ENCODE results near the gene PATJ. TPM values are rescaled to one million over a fixed set of nuclear protein-coding genes. Genes with fewer than 3 reads are reported as not detected.

PATJ gene
- total RNA-seq, 4 donors from 2014 or later = 119 to 299 (median 149) TPM

DNA sequence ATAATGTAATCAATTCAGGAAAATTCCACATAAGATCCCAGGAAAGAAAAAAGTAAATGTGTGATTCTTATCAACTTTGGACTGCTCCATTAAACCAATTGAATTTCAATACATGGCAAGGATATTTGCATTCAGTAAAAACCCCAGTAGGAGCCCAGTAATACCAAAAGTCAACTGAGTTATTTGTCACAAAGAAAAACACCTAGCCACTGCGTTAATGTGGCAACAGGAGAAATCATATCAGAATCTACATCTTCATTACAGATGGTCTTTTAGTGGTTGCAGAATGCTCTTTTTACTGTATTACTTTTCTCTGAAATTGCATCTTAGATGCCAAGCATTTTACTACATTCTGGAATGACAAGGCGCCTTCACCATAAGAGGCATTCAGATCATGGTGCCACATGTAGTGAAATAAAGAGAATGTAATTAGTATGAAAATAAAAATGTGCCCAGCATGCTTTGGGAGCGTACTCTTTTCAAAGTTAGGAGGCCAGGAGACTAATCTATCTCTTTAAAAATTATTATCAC, 180.7 kb downstream of the PATJ start:
- peaks cover 0 to 5% (median 0%) of the 10 kb centered on the region in 4 donors for H3K4me1 ChIP-seq
- no peak overlapping the region for H3K4me3 ChIP-seq
- H3K9me3 ChIP-seq = no peaks in the 10 kb centered on the region
- no peak for DNase-seq
- in situ Hi-C loops (cut with MboI; ENCODE audit: low pct_ligation_motif_present in 1 of 4, low pct_unique_long_range_greater_than_20kb in 1 of 4, low sequenced_read_pairs in 3 of 4) (no loop called here), intact Hi-C loops (cut with DNase I; ENCODE audit: low total_unique reads) (no loop called here)
- TF ChIP-seq, protein P1, sequence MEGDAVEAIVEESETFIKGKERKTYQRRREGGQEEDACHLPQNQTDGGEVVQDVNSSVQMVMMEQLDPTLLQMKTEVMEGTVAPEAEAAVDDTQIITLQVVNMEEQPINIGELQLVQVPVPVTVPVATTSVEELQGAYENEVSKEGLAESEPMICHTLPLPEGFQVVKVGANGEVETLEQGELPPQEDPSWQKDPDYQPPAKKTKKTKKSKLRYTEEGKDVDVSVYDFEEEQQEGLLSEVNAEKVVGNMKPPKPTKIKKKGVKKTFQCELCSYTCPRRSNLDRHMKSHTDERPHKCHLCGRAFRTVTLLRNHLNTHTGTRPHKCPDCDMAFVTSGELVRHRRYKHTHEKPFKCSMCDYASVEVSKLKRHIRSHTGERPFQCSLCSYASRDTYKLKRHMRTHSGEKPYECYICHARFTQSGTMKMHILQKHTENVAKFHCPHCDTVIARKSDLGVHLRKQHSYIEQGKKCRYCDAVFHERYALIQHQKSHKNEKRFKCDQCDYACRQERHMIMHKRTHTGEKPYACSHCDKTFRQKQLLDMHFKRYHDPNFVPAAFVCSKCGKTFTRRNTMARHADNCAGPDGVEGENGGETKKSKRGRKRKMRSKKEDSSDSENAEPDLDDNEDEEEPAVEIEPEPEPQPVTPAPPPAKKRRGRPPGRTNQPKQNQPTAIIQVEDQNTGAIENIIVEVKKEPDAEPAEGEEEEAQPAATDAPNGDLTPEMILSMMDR (IDR thresholded peaks at IDR 0.05) = no peak
- no peak for TF ChIP-seq POLR2A (IDR thresholded peaks at IDR 0.05)
- no peak for TF ChIP-seq POLR2AphosphoS5 (IDR thresholded peaks at IDR 0.05)
- H3K27me3 ChIP-seq = no peaks in the 10 kb centered on the region
- WGBS, 2 donors (ENCODE audit: low coverage in 1 of 2) = 92% methylated on average over 3 of the region's 3 CpGs
- H3K36me3 ChIP-seq = peaks cover 0 to 8% (median 0%) of the 10 kb centered on the region in 4 donors
- no peak overlapping the region for H3K27ac ChIP-seq

DNA sequence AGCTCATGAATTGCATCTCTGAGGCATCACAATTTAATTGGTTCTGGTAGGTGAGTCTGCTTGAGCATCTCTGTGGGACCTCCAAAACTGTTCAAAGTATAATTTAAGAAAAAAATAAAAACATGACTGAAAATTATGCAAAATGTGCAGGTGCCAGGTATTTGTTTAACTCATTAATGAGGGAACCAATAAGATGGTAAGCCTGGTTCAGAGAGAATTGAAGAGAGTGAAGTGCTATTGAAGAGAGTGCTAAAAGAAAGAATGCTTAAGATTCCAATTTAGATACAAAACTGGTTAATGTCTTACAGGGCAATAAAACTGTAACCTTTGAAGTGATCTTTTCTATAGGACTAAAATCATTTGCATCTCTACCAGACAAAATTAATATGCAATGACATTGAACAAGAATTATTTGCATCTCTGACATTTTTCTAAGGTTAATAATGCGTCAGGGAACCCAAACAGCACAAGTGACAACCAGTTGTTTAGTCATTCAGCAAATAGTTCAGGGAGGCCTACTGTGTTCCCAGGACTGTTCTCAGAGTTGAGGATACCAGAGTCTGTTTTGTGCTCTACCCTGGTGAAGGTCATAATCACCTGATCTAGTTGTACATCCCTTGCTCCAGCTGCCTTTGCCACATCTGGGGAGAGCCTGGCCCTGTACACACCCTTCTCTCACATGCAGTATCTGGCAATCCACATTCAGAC, 183.5 kb downstream of the PATJ start:
- no peaks in the 10 kb centered on the region for H3K27me3 ChIP-seq
- 95% methylated on average over 1 of the region's 1 CpG; no CpG with 5 or more reads in 1 of the 2 donors for WGBS, 2 donors (ENCODE audit: low coverage in 1 of 2)
- no peak for TF ChIP-seq POLR2AphosphoS5 (IDR thresholded peaks at IDR 0.05)
- no peak for TF ChIP-seq POLR2A (IDR thresholded peaks at IDR 0.05)
- TF ChIP-seq, protein P1 (IDR thresholded peaks at IDR 0.05) = no peak
- TF ChIP-seq EP300 (IDR thresholded peaks at IDR 0.05; ENCODE audit: low read depth) = no peak

DNA sequence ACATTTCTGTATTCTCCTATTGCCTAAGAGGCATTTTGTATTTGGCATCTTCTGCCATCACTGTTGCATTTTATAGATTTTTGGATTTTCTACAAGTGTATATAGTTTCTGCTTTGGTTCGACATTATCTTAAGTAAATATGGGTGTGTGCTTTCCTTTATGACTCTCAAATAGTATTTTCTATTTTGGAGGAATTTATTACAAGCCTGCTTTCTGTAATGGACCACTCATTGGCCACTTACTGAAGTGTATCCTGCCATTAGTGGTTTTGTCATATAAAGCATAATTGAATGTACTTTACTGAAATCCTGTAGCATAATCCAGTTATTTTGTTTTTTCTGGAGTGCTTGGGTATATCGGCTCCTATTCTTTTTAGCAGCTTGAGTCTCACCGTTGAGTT, 184.3 kb downstream of the PATJ start:
- no peak for TF ChIP-seq POLR2A (IDR thresholded peaks at IDR 0.05)
- TF ChIP-seq, protein P1 (IDR thresholded peaks at IDR 0.05) = no peak
- no peak for TF ChIP-seq EP300 (IDR thresholded peaks at IDR 0.05; ENCODE audit: low read depth)
- no peak for TF ChIP-seq POLR2AphosphoS5 (IDR thresholded peaks at IDR 0.05)
- WGBS, 2 donors (ENCODE audit: low coverage in 1 of 2) = 79 to 81% methylated on average over 3 of the region's 3 CpGs
- intact Hi-C loops (cut with DNase I; ENCODE audit: low total_unique reads) (no loop called here), in situ Hi-C loops (cut with MboI; ENCODE audit: low pct_ligation_motif_present in 1 of 4, low pct_unique_long_range_greater_than_20kb in 1 of 4, low sequenced_read_pairs in 3 of 4) (no loop called here)
- Histone ChIP-seq H3K9me3 (no peaks in the 10 kb centered on the region), H3K36me3 (peaks cover 0 to 8% (median 0%) of the 10 kb centered on the region in 4 donors), H3K4me1 (peaks cover 0 to 5% (median 0%) of the 10 kb centered on the region in 4 donors), H3K4me3 (no peak overlapping the region), H3K27ac (no peak overlapping the region), H3K27me3 (no peaks in the 10 kb centered on the region)
- no peak for DNase-seq

More for the DNA sequence above, 183.5 kb downstream of the PATJ start:
- peaks cover 0 to 8% (median 0%) of the 10 kb centered on the region in 4 donors for H3K36me3 ChIP-seq
- no peak overlapping the region for H3K4me3 ChIP-seq
- H3K27ac ChIP-seq = no peak overlapping the region
- peaks cover 0 to 5% (median 0%) of the 10 kb centered on the region in 4 donors for H3K4me1 ChIP-seq
- no peak for DNase-seq
- intact Hi-C loops (cut with DNase I; ENCODE audit: low total_unique reads) (no loop called here), in situ Hi-C loops (cut with MboI; ENCODE audit: low pct_ligation_motif_present in 1 of 4, low pct_unique_long_range_greater_than_20kb in 1 of 4, low sequenced_read_pairs in 3 of 4) (no loop called here)
- H3K9me3 ChIP-seq = no peaks in the 10 kb centered on the region

DNA sequence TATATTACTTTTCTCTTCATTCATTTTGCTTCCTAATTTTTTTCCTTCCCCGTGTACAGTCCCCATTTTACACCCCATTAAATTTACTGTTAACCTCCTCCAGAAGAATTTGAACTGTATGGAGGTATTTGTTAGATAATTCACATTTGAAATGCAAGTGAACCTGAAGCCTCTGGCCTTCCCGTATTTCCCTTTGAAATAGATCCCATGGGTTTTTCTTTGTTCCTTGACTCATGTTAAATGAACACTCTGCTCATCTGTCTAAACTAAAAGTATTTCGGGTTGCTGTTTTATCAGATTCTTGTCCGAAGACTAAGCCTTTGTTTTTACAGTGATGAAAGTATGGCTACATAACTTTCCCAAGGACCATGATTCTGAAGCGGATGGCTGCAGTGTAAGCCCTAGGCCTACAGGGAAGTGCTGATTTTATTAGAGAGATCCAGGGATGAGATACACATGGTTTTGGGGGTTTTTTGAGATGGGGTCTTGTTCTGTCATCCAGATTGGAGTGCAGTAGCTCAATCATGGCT, 187.9 kb downstream of the PATJ start:
- H3K9me3 ChIP-seq = no peaks in the 10 kb centered on the region
- no peak for TF ChIP-seq POLR2AphosphoS5 (IDR thresholded peaks at IDR 0.05)
- no peak for TF ChIP-seq EP300 (IDR thresholded peaks at IDR 0.05; ENCODE audit: low read depth)
- TF ChIP-seq, protein P1 (IDR thresholded peaks at IDR 0.05) = no peak
- TF ChIP-seq POLR2A (IDR thresholded peaks at IDR 0.05) = no peak
- H3K36me3 ChIP-seq = no peaks in the 10 kb centered on the region
- in situ Hi-C loops (cut with MboI; ENCODE audit: low pct_ligation_motif_present in 1 of 4, low pct_unique_long_range_greater_than_20kb in 1 of 4, low sequenced_read_pairs in 3 of 4) (no loop called here), intact Hi-C loops (cut with DNase I; ENCODE audit: low total_unique reads) (no loop called here)
- WGBS, 2 donors (ENCODE audit: low coverage in 1 of 2) = 91 to 92% methylated on average over 5 of the region's 5 CpGs
- H3K27me3 ChIP-seq = no peaks in the 10 kb centered on the region
- peaks cover 0 to 5% (median 0%) of the 10 kb centered on the region in 4 donors for H3K4me1 ChIP-seq
- H3K4me3 ChIP-seq = no peak overlapping the region
- no peak overlapping the region for H3K27ac ChIP-seq
- DNase-seq = no peak
